SK-N-SH (cell line): ENCODE data around the gene LRRC37B.
"Not testable (repeated sequence)": the region's sequence is repeated elsewhere in the genome, so short reads cannot be mapped to it uniquely, and the experiment has no call there.

Experiments
- ELF1 ChIP-seq: IDR thresholded peaks from 2 replicates; pipeline ENCODE4 v1.4.0; 2012
- EP300 ChIP-seq, 2 experiments: IDR thresholded peaks; 2 replicates each; pipeline versions ENCODE4 v1.4.0 to v1.6.1; 2012; ENCODE audit warnings: borderline replicate concordance in 1 of 2, low read depth in 1 of 2, low read length in 1 of 2
- EZH2phosphoT487 ChIP-seq: fragments of 200-600 bp; sonication (generic); IDR thresholded peaks from 2 replicates; pipeline ENCODE4 v1.6.1; 2017; ENCODE audit warnings: low read depth, mixed run types, mild to moderate bottlenecking, antibody characterized with exemption, moderate library complexity, borderline replicate concordance
- FOSL2 ChIP-seq: IDR thresholded peaks from 2 replicates; pipeline ENCODE4 v1.4.0; 2012; ENCODE audit warnings: low read depth, mild to moderate bottlenecking, moderate library complexity, borderline replicate concordance
- FOXM1 ChIP-seq: IDR thresholded peaks from 2 replicates; pipeline ENCODE4 v1.4.0; 2012; ENCODE audit warnings: low read depth, mild to moderate bottlenecking
- JUND ChIP-seq: IDR thresholded peaks from 2 replicates; pipeline ENCODE4 v1.4.0; 2012
- POLR2AphosphoS5 ChIP-seq: IDR thresholded peaks from 2 replicates; pipeline ENCODE4 v1.6.1; 2012; ENCODE audit warnings: low read depth, low read length
- RAD21 ChIP-seq: IDR thresholded peaks from 2 replicates; pipeline ENCODE4 v1.6.1; 2012; ENCODE audit warnings: mild to moderate bottlenecking, low read length
- RXRA ChIP-seq: IDR thresholded peaks from 2 replicates; pipeline ENCODE4 v1.4.0; 2012; ENCODE audit warnings: low read depth, mild to moderate bottlenecking, borderline replicate concordance
- SIN3A ChIP-seq: IDR thresholded peaks from 2 replicates; pipeline ENCODE4 v1.6.1; 2012; ENCODE audit warnings: low read depth, mild to moderate bottlenecking, low read length, moderate library complexity, borderline replicate concordance
- SMC3 ChIP-seq: IDR thresholded peaks from 2 replicates; pipeline ENCODE4 v1.6.1; 2012; ENCODE audit warnings: low read depth, low read length, improper control_type of control experiment
- YY1 ChIP-seq: IDR thresholded peaks from 2 replicates; pipeline ENCODE4 v1.4.0; 2012; ENCODE audit warnings: low read depth, mild to moderate bottlenecking
- TF ChIP-seq, protein P1 (sequence below): fragments of 200-600 bp; sonication (generic); IDR thresholded peaks from 2 replicates; pipeline ENCODE4 v1.6.1; 2017; ENCODE audit warnings: antibody characterized with exemption, mild to moderate bottlenecking, moderate library complexity
- TF ChIP-seq, protein P2 (sequence below): IDR thresholded peaks from 2 replicates; pipeline ENCODE4; 2012

DNA sequence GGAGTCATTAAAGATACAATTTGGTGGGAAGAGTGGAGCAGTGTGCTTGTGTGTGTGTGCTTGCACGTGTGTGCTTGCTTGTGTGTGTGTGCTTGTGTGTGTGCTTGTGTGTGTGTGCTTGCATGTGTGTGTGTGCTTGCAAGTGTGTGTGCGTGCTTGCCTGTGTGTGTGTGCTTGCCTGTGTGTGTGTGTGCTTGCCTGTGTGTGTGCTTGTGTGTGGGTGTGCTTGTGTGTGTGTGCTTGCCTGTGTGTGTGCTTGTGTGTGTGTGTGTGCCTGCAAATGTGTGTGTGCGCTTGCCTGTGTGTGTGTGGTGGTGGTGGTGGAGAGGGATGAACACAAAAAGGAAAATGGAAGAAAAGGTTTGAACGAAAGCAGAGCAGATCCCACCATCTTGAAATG, 20.1 kb downstream of the LRRC37B start:
- TF ChIP-seq RAD21; SMC3; JUND; RXRA; POLR2AphosphoS5; EP300 (IDR thresholded peaks at IDR 0.05; ENCODE audit: borderline replicate concordance in 1 of 2, low read depth in 1 of 2, low read length in 1 of 2); FOXM1; YY1; ELF1; SIN3A; FOSL2; EZH2phosphoT487: not testable (repeated sequence)
- TF ChIP-seq, protein P1, sequence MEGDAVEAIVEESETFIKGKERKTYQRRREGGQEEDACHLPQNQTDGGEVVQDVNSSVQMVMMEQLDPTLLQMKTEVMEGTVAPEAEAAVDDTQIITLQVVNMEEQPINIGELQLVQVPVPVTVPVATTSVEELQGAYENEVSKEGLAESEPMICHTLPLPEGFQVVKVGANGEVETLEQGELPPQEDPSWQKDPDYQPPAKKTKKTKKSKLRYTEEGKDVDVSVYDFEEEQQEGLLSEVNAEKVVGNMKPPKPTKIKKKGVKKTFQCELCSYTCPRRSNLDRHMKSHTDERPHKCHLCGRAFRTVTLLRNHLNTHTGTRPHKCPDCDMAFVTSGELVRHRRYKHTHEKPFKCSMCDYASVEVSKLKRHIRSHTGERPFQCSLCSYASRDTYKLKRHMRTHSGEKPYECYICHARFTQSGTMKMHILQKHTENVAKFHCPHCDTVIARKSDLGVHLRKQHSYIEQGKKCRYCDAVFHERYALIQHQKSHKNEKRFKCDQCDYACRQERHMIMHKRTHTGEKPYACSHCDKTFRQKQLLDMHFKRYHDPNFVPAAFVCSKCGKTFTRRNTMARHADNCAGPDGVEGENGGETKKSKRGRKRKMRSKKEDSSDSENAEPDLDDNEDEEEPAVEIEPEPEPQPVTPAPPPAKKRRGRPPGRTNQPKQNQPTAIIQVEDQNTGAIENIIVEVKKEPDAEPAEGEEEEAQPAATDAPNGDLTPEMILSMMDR, result not testable (repeated sequence)
- TF ChIP-seq, protein P2, sequence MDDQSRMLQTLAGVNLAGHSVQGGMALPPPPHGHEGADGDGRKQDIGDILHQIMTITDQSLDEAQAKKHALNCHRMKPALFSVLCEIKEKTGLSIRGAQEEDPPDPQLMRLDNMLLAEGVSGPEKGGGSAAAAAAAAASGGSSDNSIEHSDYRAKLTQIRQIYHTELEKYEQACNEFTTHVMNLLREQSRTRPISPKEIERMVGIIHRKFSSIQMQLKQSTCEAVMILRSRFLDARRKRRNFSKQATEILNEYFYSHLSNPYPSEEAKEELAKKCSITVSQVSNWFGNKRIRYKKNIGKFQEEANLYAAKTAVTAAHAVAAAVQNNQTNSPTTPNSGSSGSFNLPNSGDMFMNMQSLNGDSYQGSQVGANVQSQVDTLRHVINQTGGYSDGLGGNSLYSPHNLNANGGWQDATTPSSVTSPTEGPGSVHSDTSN, result not testable (repeated sequence)
